Adrenal gland (tissue), 12 donors: Measurements from ENCODE around the gene ATXN3L. TPM values are rescaled to one million over a fixed set of nuclear protein-coding genes. Genes with fewer than 3 reads are reported as not detected.

Experiments used
- DNase-seq, 7 donors: peaks; one replicate each; pipeline ENCODE4 v3.0.0-alpha.2; 2019 to 2020
- H3K27ac ChIP-seq, 5 donors: fragments of 200-600 bp; sonication (generic) in 4 of 5; 1 replicate in 3 of 5; 2 replicates in 2 of 5; pipeline versions ENCODE4 v1.5.1 to v1.8.0; 2016 to 2020; ENCODE audit warnings: mild to moderate bottlenecking in 1 of 5
- H3K27me3 ChIP-seq: fragments of 200-600 bp; 2 replicates; pipeline ENCODE4 v1.8.0; 2021
- H3K36me3 ChIP-seq, 2 donors: fragments of 200-600 bp; replicated peaks in 1 of 2; 1 replicate in 1 of 2; 2 replicates in 1 of 2; pipeline versions ENCODE4 v1.5.1 to v1.8.0; 2018 to 2022
- H3K4me1 ChIP-seq, 2 donors: fragments of 200-600 bp; replicated peaks in 1 of 2; 1 replicate in 1 of 2; 2 replicates in 1 of 2; pipeline versions ENCODE4 v1.5.1 to v1.8.0; 2018 to 2021
- H3K4me3 ChIP-seq, 4 donors: fragments of 200-600 bp; sonication (generic) in 3 of 4; one replicate each; pipeline ENCODE4 v1.5.1; 2016 to 2018
- H3K9me3 ChIP-seq, 3 donors: fragments of 200-600 bp; sonication (generic) in 1 of 3; replicated peaks in 1 of 3; 1 replicate in 2 of 3; 2 replicates in 1 of 3; pipeline versions ENCODE4 v1.5.1 to v1.8.0; 2016 to 2021
- CTCF ChIP-seq, 6 experiments: fragments of 450-650 bp in 4 of 6; fragments of 200-600 bp in 2 of 6; sonication (generic) in 1 of 6; IDR thresholded peaks; 1 replicate in 5 of 6; 2 replicates in 1 of 6; pipeline versions ENCODE4 v1.5.1 to v1.8.0; 2016 to 2021; ENCODE audit warnings: antibody characterized with exemption in 6 of 6, mild to moderate bottlenecking in 2 of 6, moderate library complexity in 1 of 6
- POLR2A ChIP-seq, 2 donors: fragments of 450-650 bp; IDR thresholded peaks; one replicate each; pipeline ENCODE4 v1.6.1; 2017; ENCODE audit warnings: antibody characterized with exemption in 2 of 2, mild to moderate bottlenecking in 2 of 2, moderate library complexity in 1 of 2
- WGBS, 4 donors: extraction: QIAGEN DNeasy Blood & Tissue Kit in 2 of 4; methylation state at CpG; one replicate each; pipeline versions ENCODE4 v1.1.5 to v1.1.7; 2013 to 2017; 5-methylcytosine and 5-hydroxymethylcytosine counted together
- intact Hi-C, 2 donors: fragments of 100-400 bp; cut with DNase I; formaldehyde crosslinking; loops; one replicate each; pipeline versions ENCODE4 v1.14.1 to v1.15.0; 2022 to 2023
- polyA plus RNA-seq, 3 donors: library from polyadenylated mRNA; stranded (reverse); fragments of 200-250 nt in 2 of 3; fragments of 350-450 nt in 1 of 3; fragmentation: Illumina TruSeq in 1 of 3; extraction: RNeasy Lipid Tissue Mini Kit (QIAGEN cat#74804) in 1 of 3; gene quantifications; one replicate each; pipeline ENCODE4 v1.2.3, GENCODE V29; 2013 to 2014
- total RNA-seq, 9 donors: library from RNA; depleted of rRNA in 4 of 9; stranded (reverse); fragments of >200 nt in 4 of 9; fragments of 120-200 nt in 1 of 9; fragmentation: NEBNext Ultra II Directional in 1 of 9; extraction: Animal tissue kit (Norgen Biotek cat#: 25700) in 1 of 9; gene quantifications; one replicate each; pipeline versions ENCODE4 v1.1.0 to v1.2.4, GENCODE V29; 2013 to 2023
- donor health status: healthy with polysubstance abuse.
- donor health status: Bipolar disorder and iron deficiency.
- donor health status: DM: yes; HTN: yes; CAD: no.
- donor health status: DM: no; HTN: no; CAD: no.
- donor health status: DM: no; HTN: no; CAD: no.
- donor health status: DM: yes; HTN: yes; CAD: no.

Gene ATXN3L
- total and polyA plus RNA-seq, 12 donors, result not detected

DNA sequence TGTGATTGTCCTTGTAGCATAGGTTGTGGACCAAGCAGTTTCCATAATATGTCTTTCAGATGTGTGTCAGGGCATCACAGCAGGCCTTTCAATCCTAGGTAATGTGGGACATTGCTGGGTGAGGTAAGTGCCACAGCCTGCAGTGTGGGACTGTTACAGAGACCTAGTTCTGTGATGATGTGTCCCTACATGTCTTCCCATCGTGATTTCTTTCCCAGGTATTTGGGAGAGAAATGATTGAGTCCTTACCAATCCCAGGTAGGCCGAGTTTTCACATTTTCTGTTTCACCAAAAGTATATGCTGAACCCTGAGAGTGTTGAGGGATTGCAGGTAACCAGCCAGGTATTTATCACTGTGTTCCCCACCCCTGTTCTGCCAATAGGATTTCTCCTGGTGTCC, 10.6 kb upstream of the ATXN3L start:
- no peaks in the 10 kb centered on the region for H3K4me1 ChIP-seq
- H3K27me3 ChIP-seq, result peaks cover 4% of the 10 kb centered on the region
- no peaks in the 10 kb centered on the region for H3K36me3 ChIP-seq
- no peak for DNase-seq
- TF ChIP-seq POLR2A (IDR thresholded peaks at IDR 0.05) (no peak), CTCF (IDR thresholded peaks at IDR 0.05) (no peak)
- no peak overlapping the region for H3K27ac ChIP-seq
- WGBS, 4 donors, result 66 to 92% (median 81%) methylated on average over 2 of the region's 2 CpGs
- intact Hi-C loops, result no loop called here
- H3K4me3 ChIP-seq, result no peak overlapping the region
- H3K9me3 ChIP-seq, result no peaks in the 10 kb centered on the region

- Histone ChIP-seq H3K4me3 (no peak overlapping the region), H3K27me3 (no peaks in the 10 kb centered on the region), H3K9me3 (no peaks in the 10 kb centered on the region), H3K36me3 (no peaks in the 10 kb centered on the region), H3K4me1 (no peaks in the 10 kb centered on the region), H3K27ac (no peak overlapping the region)
- no peak for DNase-seq
- TF ChIP-seq POLR2A (IDR thresholded peaks at IDR 0.05), result no peak
- TF ChIP-seq CTCF (IDR thresholded peaks at IDR 0.05), result no peak
- WGBS, 4 donors, result 84 to 93% (median 89%) methylated on average over 3 to 8 of the region's 8 CpGs
- intact Hi-C loops, result no loop called here
These were observed 7.8 kb upstream of the ATXN3L start for GRCh38 chrX:13327666-13328065.

DNA sequence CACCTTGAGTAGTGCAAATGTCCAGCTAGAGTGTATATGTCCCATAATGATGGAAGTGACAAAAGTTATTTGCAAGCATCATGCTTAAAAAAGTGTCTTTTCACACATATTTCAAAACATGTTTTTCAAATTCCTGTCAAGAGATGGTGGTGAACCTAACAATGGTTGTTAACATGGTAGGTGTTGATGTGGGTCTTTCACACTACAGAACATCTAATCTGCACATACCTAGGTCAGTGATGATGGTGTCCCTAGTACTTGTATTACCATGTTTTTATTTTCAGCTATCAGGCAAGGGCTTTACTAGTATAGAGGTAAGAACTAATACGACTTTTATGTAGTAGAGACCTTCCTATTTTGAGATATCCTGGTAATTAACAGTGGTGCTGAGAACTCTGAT, 3.4 kb upstream of the ATXN3L start:
- no peaks in the 10 kb centered on the region for H3K9me3 ChIP-seq
- intact Hi-C loops, result no loop called here
- no peaks in the 10 kb centered on the region for H3K36me3 ChIP-seq
- WGBS, 4 donors, result 56 to 83% (median 68%) methylated on average over 1 of the region's 1 CpG
- TF ChIP-seq POLR2A (IDR thresholded peaks at IDR 0.05) (no peak), CTCF (IDR thresholded peaks at IDR 0.05) (no peak)
- no peak overlapping the region for H3K27ac ChIP-seq
- no peak for DNase-seq
- H3K4me1 ChIP-seq, result no peaks in the 10 kb centered on the region
- no peak overlapping the region for H3K4me3 ChIP-seq
- no peaks in the 10 kb centered on the region for H3K27me3 ChIP-seq

GRCh38 chrX:13317366-13317765, 2.5 kb downstream of the ATXN3L start:
- no peaks in the 10 kb centered on the region for H3K4me1 ChIP-seq
- TF ChIP-seq POLR2A (IDR thresholded peaks at IDR 0.05) (no peak), CTCF (IDR thresholded peaks at IDR 0.05) (no peak)
- DNase-seq, result no peak
- intact Hi-C loops, result no loop called here
- WGBS, 4 donors, result 90 to 96% (median 94%) methylated on average over 6 of the region's 6 CpGs
- no peak overlapping the region for H3K27ac ChIP-seq
- no peaks in the 10 kb centered on the region for H3K36me3 ChIP-seq
- no peaks in the 10 kb centered on the region for H3K27me3 ChIP-seq
- H3K4me3 ChIP-seq, result no peak overlapping the region
- H3K9me3 ChIP-seq, result no peaks in the 10 kb centered on the region
